ENCODE measurements around the gene RNF212B.

GRCh38 chr14:23281247-23281646, 43.5 kb downstream of the RNF212B start:
- TF ChIP-seq POLR2A (IDR thresholded peaks at IDR 0.05) (no peak), CTCF (IDR thresholded peaks at IDR 0.05) (no peak)

All from adrenal gland (tissue), 5 donors.